HCT116 (cell line): Measurements from ENCODE around the gene SHCBP1L. TPM values are rescaled to one million over a fixed set of nuclear protein-coding genes. Genes with fewer than 3 reads are reported as not detected.

Source experiments
- ATAC-seq: fragments of 200-7000 bp; cut with Tn5 transposase; 2 replicates; pipeline ENCODE4 v1.9.1; 2020; ENCODE audit warnings: mild to moderate bottlenecking, moderate library complexity
- BruUV-seq: library from RNA; stranded (reverse); fragments of 400-500 nt; replicated peaks from 2 replicates; lab custom pipeline; 2021; lab: Mats Ljungman, UMichigan
- CTCF ChIA-PET: fragments of 300-600 bp; sonication (Branson Sonifier 250); formaldehyde crosslinking; loops from one replicate; lab custom pipeline; 2021; ENCODE audit warnings: antibody characterized with exemption; lab: Charles Lee
- POLR2A ChIA-PET: fragments of 300-600, 350-600 bp; sonication (Branson Sonifier 250); formaldehyde crosslinking; loops from one replicate; lab custom pipeline; 2021; ENCODE audit warnings: antibody characterized with exemption; lab: Charles Lee
- RAD21 ChIA-PET, 2 experiments: fragments of 300-600 bp; sonication (Branson Sonifier 250); formaldehyde crosslinking; loops; one replicate each; lab custom pipeline; 2023; ENCODE audit warnings: low total read pairs in 2 of 2; ENCODE audit not compliant: uncharacterized antibody in 2 of 2, unreplicated experiment in 2 of 2, low non-redundant PET in 1 of 2; lab: Charles Lee
- DNase-seq: peaks from one replicate; pipeline ENCODE4 v3.0.0-alpha.2; 2010; ENCODE audit warnings: low read depth, low spot score
- H2AFZ ChIP-seq: fragments of 200-600 bp; shearing (Covaris generic), sonication (generic); 2 replicates; pipeline ENCODE4 v1.6.1; 2017; ENCODE audit warnings: low read depth, mixed run types, mixed read lengths, antibody characterized with exemption, low read length; ENCODE audit not compliant: poor library complexity, severe bottlenecking
- H3K27ac ChIP-seq: 2 replicates; pipeline ENCODE4 v1.5.1; 2012; ENCODE audit warnings: low read depth, low read length
- H3K27me3 ChIP-seq: fragments of 200-600 bp; sonication (generic); 2 replicates; pipeline ENCODE4 v1.6.1; 2016; ENCODE audit warnings: mixed run types, low read length, mixed read lengths; ENCODE audit not compliant: insufficient read depth
- H3K36me3 ChIP-seq, 2 experiments: fragments of 200-500 bp in 1 of 2; fragments of 200-600 bp in 1 of 2; sonication (Bioruptor generic) in 1 of 2; sonication (generic) in 1 of 2; 2 replicates each; pipeline versions ENCODE4 v1.5.1 to v1.6.1; 2014 to 2016; ENCODE audit warnings: low read length in 2 of 2, inconsistent platforms in 1 of 2, mixed read lengths in 1 of 2, mixed run types in 1 of 2; ENCODE audit not compliant: insufficient read depth in 2 of 2, control insufficient read depth in 1 of 2
- H3K4me1 ChIP-seq, 2 experiments: fragments of 200-600 bp in 1 of 2; sonication (generic) in 1 of 2; 2 replicates each; pipeline versions ENCODE4 v1.5.1 to v1.6.1; 2012 to 2017; ENCODE audit warnings: low read length in 2 of 2, inconsistent platforms in 1 of 2, mild to moderate bottlenecking in 1 of 2, mixed read lengths in 1 of 2, mixed run types in 1 of 2, moderate library complexity in 1 of 2; ENCODE audit not compliant: insufficient read depth in 2 of 2, control insufficient read depth in 1 of 2
- H3K4me2 ChIP-seq: fragments of 200-600 bp; sonication (generic); 2 replicates; pipeline ENCODE4 v1.6.1; 2017; ENCODE audit warnings: mixed run types, low read length, mixed read lengths
- H3K4me3 ChIP-seq, 2 experiments: fragments of 200-600 bp in 1 of 2; sonication (generic) in 1 of 2; replicated peaks in 1 of 2; 2 replicates each; pipeline ENCODE4 v1.5.1; 2011 to 2016; ENCODE audit warnings: low read length in 2 of 2, control low read depth in 1 of 2, low read depth in 1 of 2, mild to moderate bottlenecking in 1 of 2, mixed read lengths in 1 of 2, mixed run types in 1 of 2
- H3K79me2 ChIP-seq: fragments of 200-600 bp; sonication (generic); 2 replicates; pipeline ENCODE4 v1.6.1; 2017; ENCODE audit warnings: mild to moderate bottlenecking, mixed run types, low read length, moderate library complexity, mixed read lengths; ENCODE audit not compliant: insufficient read depth
- H3K9ac ChIP-seq: fragments of 200-600 bp; sonication (generic); 2 replicates; pipeline ENCODE4 v1.6.1; 2016; ENCODE audit warnings: low read length, mixed read lengths
- H3K9me2 ChIP-seq: fragments of 200-600 bp; sonication (generic), shearing (Covaris generic); 2 replicates; pipeline ENCODE4 v1.6.1; 2017; ENCODE audit warnings: mixed run types, mild to moderate bottlenecking, moderate library complexity; ENCODE audit not compliant: insufficient read depth
- H3K9me3 ChIP-seq, 2 experiments: fragments of 200-500 bp in 1 of 2; fragments of 200-600 bp in 1 of 2; sonication (Bioruptor generic) in 1 of 2; sonication (generic) in 1 of 2; 2 replicates each; pipeline ENCODE4 v1.6.1; 2014 to 2017; ENCODE audit warnings: low read length in 2 of 2, mixed read lengths in 2 of 2, inconsistent platforms in 1 of 2, low read depth in 1 of 2, mild to moderate bottlenecking in 1 of 2, mixed run types in 1 of 2, moderate library complexity in 1 of 2; ENCODE audit not compliant: control insufficient read depth in 1 of 2, insufficient read depth in 1 of 2
- H4K20me1 ChIP-seq: fragments of 200-600 bp; sonication (generic), shearing (Covaris generic); 2 replicates; pipeline ENCODE4 v1.6.1; 2017; ENCODE audit warnings: mixed run types, mild to moderate bottlenecking, moderate library complexity; ENCODE audit not compliant: insufficient read depth
- ATF3 ChIP-seq: IDR thresholded peaks from 2 replicates; pipeline ENCODE4 v1.6.1; 2012
- CBX3 ChIP-seq: IDR thresholded peaks from 2 replicates; pipeline ENCODE4 v1.6.1; 2012; ENCODE audit warnings: low read depth
- CEBPB ChIP-seq: IDR thresholded peaks from 2 replicates; pipeline ENCODE4 v1.6.1; 2012; ENCODE audit warnings: low read depth
- EGR1 ChIP-seq: IDR thresholded peaks from 2 replicates; pipeline ENCODE4 v1.6.1; 2012; ENCODE audit warnings: low read depth
- ELF1 ChIP-seq: IDR thresholded peaks from 2 replicates; pipeline ENCODE4 v1.6.1; 2012; ENCODE audit warnings: low read depth, borderline replicate concordance
- EZH2 ChIP-seq: fragments of 200-600 bp; sonication (generic); IDR thresholded peaks from 2 replicates; pipeline ENCODE4 v1.6.1; 2017; ENCODE audit warnings: antibody characterized with exemption, mixed run types
- EZH2phosphoT487 ChIP-seq: fragments of 200-600 bp; IDR thresholded peaks from 2 replicates; pipeline ENCODE4 v1.6.1; 2018; ENCODE audit warnings: antibody characterized with exemption, borderline replicate concordance
- FOSL1 ChIP-seq: IDR thresholded peaks from 2 replicates; pipeline ENCODE4 v1.6.1; 2012; ENCODE audit warnings: low read depth
- MAX ChIP-seq: IDR thresholded peaks from 2 replicates; pipeline ENCODE4 v1.6.1; 2012
- POLR2A ChIP-seq: IDR thresholded peaks from 2 replicates; pipeline ENCODE4 v1.7.0; 2011; ENCODE audit warnings: borderline replicate concordance; ENCODE audit not compliant: insufficient read depth, insufficient read length; ENCODE audit errors: extremely low read depth
- POLR2AphosphoS5 ChIP-seq: IDR thresholded peaks from 2 replicates; pipeline ENCODE4 v1.6.1; 2011; ENCODE audit warnings: mild to moderate bottlenecking, low read depth, low read length, moderate library complexity
- RAD21 ChIP-seq: IDR thresholded peaks from 2 replicates; pipeline ENCODE4 v1.6.1; 2012; ENCODE audit warnings: low read depth, mild to moderate bottlenecking
- TCF7L2 ChIP-seq: IDR thresholded peaks from 2 replicates; pipeline ENCODE4 v1.7.0; 2011; ENCODE audit warnings: borderline replicate concordance, inconsistent platforms; ENCODE audit not compliant: insufficient read depth, insufficient read length; ENCODE audit errors: extremely low read depth
- YY1 ChIP-seq: IDR thresholded peaks from 2 replicates; pipeline ENCODE4 v1.6.1; 2011; ENCODE audit warnings: low read length, low read depth, moderate library complexity, mild to moderate bottlenecking; ENCODE audit not compliant: insufficient replicate concordance; ENCODE audit errors: extremely low read depth
- ZBTB33 ChIP-seq: IDR thresholded peaks from 2 replicates; pipeline ENCODE4 v1.6.1; 2011; ENCODE audit warnings: mild to moderate bottlenecking, low read length, moderate library complexity; ENCODE audit not compliant: insufficient replicate concordance; ENCODE audit errors: extremely low read depth
- ZFX ChIP-seq: fragments of 450-650 bp; IDR thresholded peaks from 2 replicates; pipeline ENCODE4 v1.6.1; 2017
- ZNF274 ChIP-seq: fragments of 200-500 bp; sonication (Bioruptor generic); IDR thresholded peaks from 2 replicates; pipeline ENCODE4 v1.6.1; 2014; ENCODE audit warnings: mild to moderate bottlenecking, low read depth, low read length, inconsistent platforms
- intact Hi-C: fragments of 100-400 bp; cut with micrococcal nuclease; formaldehyde crosslinking; loops from 2 replicates; pipeline ENCODE4 v1.10.0; 2022
- total RNA-seq: library from RNA; stranded (reverse); gene quantifications from one replicate; pipeline ENCODE4 v1.2.1, GENCODE V29; 2021; ENCODE audit not compliant: unreplicated experiment

The SHCBP1L gene
- total RNA-seq, 1 experiment from 2014 or later: not detected

- peaks cover 12% of the 10 kb centered on the region for H4K20me1 ChIP-seq
- no peaks in the 10 kb centered on the region for H3K27me3 ChIP-seq
- CTCF ChIA-PET: no interaction called here
- no peak overlapping the region for H2AFZ ChIP-seq
- DNase-seq (no peak), ATAC-seq (peak; percentile 18; the same call in 1 of the 2 replicates)
- TSS peak; percentile 14 for BruUV-seq
- intact Hi-C loops: no loop called here
- H3K36me3 ChIP-seq: peaks cover 25 to 34% of the 10 kb centered on the region in 2 experiments
- H3K9me2 ChIP-seq: no peaks in the 10 kb centered on the region
- H3K4me2 ChIP-seq: no peak overlapping the region
- H3K79me2 ChIP-seq: peaks cover 10% of the 10 kb centered on the region; the same call in 1 of the 2 replicates
- no peak overlapping the region for H3K4me3 ChIP-seq
- RAD21 ChIA-PET: no interaction called here
- POLR2A ChIA-PET: no interaction called here
- no peak for TF ChIP-seq POLR2AphosphoS5
- TF ChIP-seq CBX3: no peak
- TF ChIP-seq EZH2phosphoT487: no peak
- no peak for TF ChIP-seq ZFX
- no peak for TF ChIP-seq MAX
- TF ChIP-seq EGR1: no peak
- no peak for TF ChIP-seq CEBPB
- no peak for TF ChIP-seq YY1
- no peak for TF ChIP-seq TCF7L2
- TF ChIP-seq ZNF274: no peak
- no peak for TF ChIP-seq ZBTB33
- no peak for TF ChIP-seq RAD21
- TF ChIP-seq POLR2A: no peak
- no peak for TF ChIP-seq ELF1
- TF ChIP-seq EZH2: no peak
- TF ChIP-seq ATF3: no peak
- no peak for TF ChIP-seq FOSL1
- H3K27ac ChIP-seq: no peak overlapping the region
- no peaks in the 10 kb centered on the region for H3K9me3 ChIP-seq
- H3K4me1 ChIP-seq: peaks cover 2 to 3% of the 10 kb centered on the region in 2 experiments; a peak in 1 of 4 replicates
- no peak overlapping the region for H3K9ac ChIP-seq
Measured at GRCh38 chr1:182889997-182890396, 63.0 kb downstream of the SHCBP1L start.
